Transverse colon (tissue), 4 donors: ENCODE measurements around the gene DTL. TPM values are rescaled to one million over a fixed set of nuclear protein-coding genes. Genes with fewer than 3 reads are reported as not detected.

Experiments used
- DNase-seq: peaks from one replicate; pipeline ENCODE4 v3.0.0-alpha.2; 2019
- H3K27ac ChIP-seq, 4 donors: fragments of 200-600 bp; sonication (generic); 2 replicates each; pipeline ENCODE4 v1.5.1; 2016 to 2018; ENCODE audit warnings: inconsistent platforms in 4 of 4
- H3K27me3 ChIP-seq: fragments of 200-600 bp; sonication (generic); 2 replicates; pipeline ENCODE4 v1.5.1; 2017; ENCODE audit warnings: inconsistent platforms
- H3K36me3 ChIP-seq, 4 donors: fragments of 200-600 bp; sonication (generic); 2 replicates each; pipeline ENCODE4 v1.5.1; 2017 to 2019; ENCODE audit warnings: inconsistent platforms in 4 of 4
- H3K4me1 ChIP-seq, 4 donors: fragments of 200-600 bp; sonication (generic); 2 replicates each; pipeline ENCODE4 v1.5.1; 2017 to 2020; ENCODE audit warnings: inconsistent platforms in 4 of 4
- H3K4me3 ChIP-seq, 4 donors: fragments of 200-600 bp; sonication (generic); 1 replicate in 1 of 4; 2 replicates in 3 of 4; pipeline versions ENCODE4 v1.5.1 to v1.6.1; 2017 to 2019; ENCODE audit warnings: inconsistent platforms in 4 of 4
- H3K9me3 ChIP-seq, 2 donors: fragments of 200-600 bp; sonication (generic); 2 replicates each; pipeline ENCODE4 v1.5.1; 2017 to 2019; ENCODE audit warnings: inconsistent platforms in 2 of 2
- CTCF ChIP-seq, 5 experiments: fragments of 200-600 bp in 3 of 5; fragments of 450-650 bp in 2 of 5; sonication (generic) in 3 of 5; IDR thresholded peaks; 1 replicate in 2 of 5; 2 replicates in 3 of 5; pipeline ENCODE4 v1.5.1; 2016 to 2017; ENCODE audit warnings: antibody characterized with exemption in 5 of 5, inconsistent platforms in 3 of 5, mild to moderate bottlenecking in 2 of 5, moderate library complexity in 1 of 5
- EP300 ChIP-seq: sonication (generic); formaldehyde crosslinking; IDR thresholded peaks from one replicate; pipeline ENCODE4 v1.6.1; 2017; ENCODE audit warnings: antibody characterized with exemption, low read depth
- POLR2A ChIP-seq: fragments of 450-650 bp; IDR thresholded peaks from one replicate; pipeline ENCODE4 v1.6.1; 2016; ENCODE audit warnings: antibody characterized with exemption, mild to moderate bottlenecking, moderate library complexity
- POLR2AphosphoS5 ChIP-seq, 3 donors: sonication (generic); formaldehyde crosslinking; IDR thresholded peaks; one replicate each; pipeline ENCODE4 v1.6.1; 2016; ENCODE audit warnings: antibody characterized with exemption in 3 of 3
- WGBS, 2 donors: methylation state at CpG; one replicate each; pipeline ENCODE4 v1.1.5; 2018; ENCODE audit warnings: low coverage in 1 of 2; 5-methylcytosine and 5-hydroxymethylcytosine counted together
- in situ Hi-C, 4 donors: fragments of 200-750 bp; cut with MboI; loops; one replicate each; pipeline versions ENCODE4 v1.15.0 to v1.15.1; 2017; ENCODE audit warnings: low sequenced_read_pairs in 3 of 4, low pct_ligation_motif_present in 1 of 4, low pct_unique_long_range_greater_than_20kb in 1 of 4
- intact Hi-C: fragments of 100-400 bp; cut with DNase I; formaldehyde crosslinking; loops from one replicate; pipeline ENCODE4 v1.15.1; 2023; ENCODE audit warnings: low total_unique reads
- total RNA-seq, 4 donors: library from RNA; depleted of rRNA; stranded (reverse); fragments of >200 nt; gene quantifications; one replicate each; pipeline ENCODE4 v1.1.0, GENCODE V29; 2016

Gene DTL
- total RNA-seq, 4 donors from 2014 or later = 0.16 to 5.0 (median 3.3) TPM; not detected in 1

- H3K27ac ChIP-seq = no peak overlapping the region
- intact Hi-C loops (no loop called here), in situ Hi-C loops (no loop called here)
- no peaks in the 10 kb centered on the region for H3K36me3 ChIP-seq
- no peaks in the 10 kb centered on the region for H3K27me3 ChIP-seq
- no peak overlapping the region for H3K4me3 ChIP-seq
- 79 to 85% methylated on average over 2 of the region's 2 CpGs for WGBS, 2 donors
- peaks cover 0 to 34% (median 15%) of the 10 kb centered on the region in 4 donors for H3K4me1 ChIP-seq
- no peak for TF ChIP-seq POLR2A
- DNase-seq = no peak
- no peaks in the 10 kb centered on the region for H3K9me3 ChIP-seq
These were observed 73.4 kb downstream of the DTL start for GRCh38 chr1:212108981-212109380.

GRCh38 chr1:212109728-212110127, 74.2 kb downstream of the DTL start:
- Histone ChIP-seq H3K4me3 (no peak overlapping the region), H3K27ac (no peak overlapping the region), H3K27me3 (no peaks in the 10 kb centered on the region), H3K36me3 (no peaks in the 10 kb centered on the region), H3K4me1 (peaks cover 0 to 26% (median 8%) of the 10 kb centered on the region in 4 donors), H3K9me3 (no peaks in the 10 kb centered on the region)
- in situ Hi-C loops (no loop called here), intact Hi-C loops (no loop called here)
- WGBS, 2 donors = 65 to 66% methylated on average over 6 of the region's 6 CpGs
- TF ChIP-seq EP300 (no peak), POLR2AphosphoS5 (IDR thresholded peaks at IDR 0.05) (no peak), POLR2A (no peak), CTCF (IDR thresholded peaks at IDR 0.05) (no peak)
- DNase-seq = no peak

- in situ Hi-C loops (no loop called here), intact Hi-C loops (no loop called here)
- H3K27me3 ChIP-seq = no peaks in the 10 kb centered on the region
- peaks cover 0 to 18% (median 0%) of the 10 kb centered on the region in 4 donors for H3K4me1 ChIP-seq
- H3K4me3 ChIP-seq = no peak overlapping the region
- DNase-seq = no peak
- H3K36me3 ChIP-seq = no peaks in the 10 kb centered on the region
- no peaks in the 10 kb centered on the region for H3K9me3 ChIP-seq
- H3K27ac ChIP-seq = no peak overlapping the region
- TF ChIP-seq EP300 (no peak), POLR2AphosphoS5 (IDR thresholded peaks at IDR 0.05) (no peak), CTCF (IDR thresholded peaks at IDR 0.05) (no peak), POLR2A (no peak)
- WGBS, 2 donors = 33 to 41% methylated on average over 2 of the region's 2 CpGs
These were observed 75.1 kb downstream of the DTL start for GRCh38 chr1:212110617-212111016.

GRCh38 chr1:212111536-212111935, 76.0 kb downstream of the DTL start:
- H3K36me3 ChIP-seq = no peaks in the 10 kb centered on the region
- H3K4me3 ChIP-seq = no peak overlapping the region
- DNase-seq = no peak
- in situ Hi-C loops (no loop called here), intact Hi-C loops (no loop called here)
- H3K27ac ChIP-seq = no peak overlapping the region
- TF ChIP-seq EP300 (no peak), POLR2AphosphoS5 (IDR thresholded peaks at IDR 0.05) (no peak), CTCF (IDR thresholded peaks at IDR 0.05) (no peak), POLR2A (no peak)
- 100% methylated on average over 1 of the region's 1 CpG; no CpG with 5 or more reads in 1 of the 2 donors for WGBS, 2 donors
- H3K27me3 ChIP-seq = no peaks in the 10 kb centered on the region
- H3K9me3 ChIP-seq = no peaks in the 10 kb centered on the region
- H3K4me1 ChIP-seq = peaks cover 0 to 10% (median 0%) of the 10 kb centered on the region in 4 donors

- Histone ChIP-seq H3K9me3 (no peaks in the 10 kb centered on the region), H3K4me3 (no peak overlapping the region), H3K27me3 (no peaks in the 10 kb centered on the region), H3K27ac (no peak overlapping the region), H3K4me1 (peaks cover 0 to 10% (median 0%) of the 10 kb centered on the region in 4 donors), H3K36me3 (no peaks in the 10 kb centered on the region)
- intact Hi-C loops (no loop called here), in situ Hi-C loops (no loop called here)
- TF ChIP-seq POLR2A (no peak), CTCF (IDR thresholded peaks at IDR 0.05) (no peak), POLR2AphosphoS5 (IDR thresholded peaks at IDR 0.05) (no peak), EP300 (no peak)
- WGBS, 2 donors = 88 to 90% methylated on average over 2 of the region's 2 CpGs
- no peak for DNase-seq
These were observed 78.2 kb downstream of the DTL start for GRCh38 chr1:212113706-212114105.
